GM10248 (cell line): ENCODE results near the gene SAMD4A.
A peak's percentile ranks its signal among the peaks of the same experiment; 100 is the strongest.

Source experiments
- CTCF ChIA-PET: fragments of 300-600 bp; sonication (Branson Sonifier 250); formaldehyde crosslinking; extraction: SDS; loops from one replicate; lab custom pipeline; 2021; ENCODE audit warnings: antibody characterized with exemption; lab: Yijun Ruan, JAX
- POLR2A ChIA-PET: fragments of 350-650 bp; sonication (Branson Sonifier 250); formaldehyde crosslinking; extraction: SDS; loops from one replicate; lab custom pipeline; 2020; ENCODE audit warnings: antibody characterized with exemption; lab: Yijun Ruan, JAX
- DNase-seq: peaks from one replicate; pipeline ENCODE4 v3.0.0; 2012; ENCODE audit errors: extremely low spot score
- CTCF ChIP-seq: IDR thresholded peaks from 2 replicates; pipeline ENCODE4 v1.5.1; 2012; ENCODE audit warnings: mild to moderate bottlenecking, low read depth; ENCODE audit errors: extremely low read depth, missing control alignments, control extremely low read depth

Gene SAMD4A

GRCh38 chr14:54687750-54688119 is 120.8 kb downstream of the SAMD4A start:
- DNase-seq = no peak
- ChIA-PET POLR2A (no interaction called here), CTCF (interaction anchor here (1.1 to 14.2 kb wide), 5 partner anchors 14 to 123 kb away, joined by 4 to 131 read pairs (median 5); partner anchors contain the start of gene SAMD4A)
- no peak for TF ChIP-seq CTCF

GRCh38 chr14:54688229-54688628 is 121.3 kb downstream of the SAMD4A start:
- no peak for TF ChIP-seq CTCF
- ChIA-PET POLR2A (no interaction called here), CTCF (interaction anchor here (1.1 to 14.2 kb wide), 5 partner anchors 15 to 124 kb away, joined by 4 to 131 read pairs (median 5); partner anchors contain the start of gene SAMD4A)
- no peak for DNase-seq

GRCh38 chr14:54689928-54690327 is 123.0 kb downstream of the SAMD4A start:
- ChIA-PET CTCF (interaction anchor here (1.0 to 14.2 kb wide), 13 partner anchors 9 to 180 kb away, joined by 3 to 131 read pairs (median 6); partner anchors contain the start of genes CGRRF1 and SAMD4A), POLR2A (no interaction called here)

GRCh38 chr14:54690887-54691286 is 124.0 kb downstream of the SAMD4A start:
- ChIA-PET POLR2A (no interaction called here), CTCF (interaction anchor here (0.8 to 14.2 kb wide), 27 partner anchors 10 to 181 kb away, joined by 3 to 131 read pairs (median 4); partner anchors contain the start of genes CGRRF1 and SAMD4A)
- TF ChIP-seq CTCF = no peak
- no peak for DNase-seq

More at GRCh38 chr14:54689928-54690327, 123.0 kb downstream of the SAMD4A start:
- no peak for TF ChIP-seq CTCF
- DNase-seq = no peak

- DNase-seq = peak; percentile 48
- ChIA-PET POLR2A (interaction anchor here (0.7 kb wide), 1 partner anchor 279 kb away, joined by 6 read pairs; no protein-coding TSS in a partner anchor), CTCF (interaction anchor here (0.8 to 14.2 kb wide), 23 partner anchors 9 to 182 kb away, joined by 3 to 131 read pairs (median 5); partner anchors contain the start of genes CGRRF1 and SAMD4A)
- TF ChIP-seq CTCF = peak; percentile 87
Measured at GRCh38 chr14:54691525-54692283, 124.8 kb downstream of the SAMD4A start.

GRCh38 chr14:54692284-54692772 is 125.4 kb downstream of the SAMD4A start:
- TF ChIP-seq CTCF = no peak
- ChIA-PET CTCF (interaction anchor here (1.8 to 14.2 kb wide), 3 partner anchors 26 to 128 kb away, joined by 5 to 131 read pairs (median 5); partner anchors contain the start of gene SAMD4A), POLR2A (no interaction called here)
- no peak for DNase-seq
